ENCODE measurements around the gene GRM4.

The GRM4 gene

GRCh38 chr6:34178357-34179105 is 32.6 kb upstream of the GRM4 start:
- no peak overlapping the region for H3K23ac ChIP-seq (ENCODE audit: low read length in 2 of 2)
- H2BK5ac ChIP-seq (ENCODE audit: low read depth, low read length, poor library complexity, severe bottlenecking): no peak overlapping the region
- H2BK15ac ChIP-seq (ENCODE audit: low read depth, poor library complexity, severe bottlenecking): no peak overlapping the region
- no peak overlapping the region for H2AFZ ChIP-seq (ENCODE audit: low read depth, low read length)
- no peak overlapping the region for H3K27ac ChIP-seq (ENCODE audit: low read length, poor library complexity, severe bottlenecking)
- H3K27me3 ChIP-seq (ENCODE audit: control insufficient read depth in 1 of 2, insufficient read depth in 1 of 2, low read length in 2 of 2): peaks cover 0 to 15% of the 10 kb centered on the region in 2 experiments
- H3K9me3 ChIP-seq (ENCODE audit: control insufficient read depth, low read length): peaks cover 9% of the 10 kb centered on the region
- H3K79me1 ChIP-seq (replicated peaks; ENCODE audit: low read length, poor library complexity, severe bottlenecking): no peaks in the 10 kb centered on the region
- no peak overlapping the region for H2AK5ac ChIP-seq (ENCODE audit: low read length, severe bottlenecking)
- 92% methylated on average over 19 of the region's 19 CpGs for WGBS
- DNase-seq: no peak
- no peak overlapping the region for H3K4ac ChIP-seq (ENCODE audit: low read depth in 1 of 2, low read length in 2 of 2)
- H3K18ac ChIP-seq (ENCODE audit: low read depth in 1 of 2, low read length in 2 of 2): peak overlapping the region in 1 of 2 experiments; percentile 14
- H3K4me2 ChIP-seq (ENCODE audit: low read length, poor library complexity, severe bottlenecking): no peak overlapping the region
- H4K8ac ChIP-seq (ENCODE audit: low read length): no peak overlapping the region
- H3K4me1 ChIP-seq (ENCODE audit: control insufficient read depth, insufficient read depth, low read depth, low read length): peaks cover 3% of the 10 kb centered on the region
- H3K14ac ChIP-seq (ENCODE audit: low read length in 2 of 2): peak overlapping the region in 1 of 2 experiments; percentile 86
- H3K36me3 ChIP-seq (ENCODE audit: control insufficient read depth in 1 of 2, insufficient read depth in 2 of 2, low read depth in 1 of 2, low read length in 2 of 2): no peaks in the 10 kb centered on the region
- no peak overlapping the region for H3K4me3 ChIP-seq (ENCODE audit: insufficient read depth in 1 of 2, low read depth in 1 of 2, low read length in 2 of 2)
- H4K91ac ChIP-seq (ENCODE audit: low read length): no peak overlapping the region
- H2BK12ac ChIP-seq (ENCODE audit: low read length in 2 of 2): no peak overlapping the region
- no peak overlapping the region for H3K9ac ChIP-seq (ENCODE audit: low read length)
- no peak overlapping the region for H2BK120ac ChIP-seq (ENCODE audit: low read depth, low read length)

GRCh38 chr6:34177181-34177591 is 31.3 kb upstream of the GRM4 start:
- H3K27ac ChIP-seq (ENCODE audit: low read length, poor library complexity, severe bottlenecking): no peak overlapping the region
- H3K36me3 ChIP-seq (ENCODE audit: control insufficient read depth in 1 of 2, insufficient read depth in 2 of 2, low read depth in 1 of 2, low read length in 2 of 2): no peaks in the 10 kb centered on the region
- H3K4me2 ChIP-seq (ENCODE audit: low read length, poor library complexity, severe bottlenecking): no peak overlapping the region
- H3K9me3 ChIP-seq (ENCODE audit: control insufficient read depth, low read length): no peaks in the 10 kb centered on the region
- no peak overlapping the region for H4K91ac ChIP-seq (ENCODE audit: low read length)
- H3K4ac ChIP-seq (ENCODE audit: low read depth in 1 of 2, low read length in 2 of 2): no peak overlapping the region
- peaks cover 3% of the 10 kb centered on the region for H3K4me1 ChIP-seq (ENCODE audit: control insufficient read depth, insufficient read depth, low read depth, low read length)
- no peak overlapping the region for H2BK12ac ChIP-seq (ENCODE audit: low read length in 2 of 2)
- H2AFZ ChIP-seq (ENCODE audit: low read depth, low read length): no peak overlapping the region
- no peak overlapping the region for H3K18ac ChIP-seq (ENCODE audit: low read depth in 1 of 2, low read length in 2 of 2)
- H2BK5ac ChIP-seq (ENCODE audit: low read depth, low read length, poor library complexity, severe bottlenecking): no peak overlapping the region
- DNase-seq: no peak
- no peak overlapping the region for H3K4me3 ChIP-seq (ENCODE audit: insufficient read depth in 1 of 2, low read depth in 1 of 2, low read length in 2 of 2)
- H2BK120ac ChIP-seq (ENCODE audit: low read depth, low read length): no peak overlapping the region
- H2AK5ac ChIP-seq (ENCODE audit: low read length, severe bottlenecking): no peak overlapping the region
- H3K27me3 ChIP-seq (ENCODE audit: control insufficient read depth in 1 of 2, insufficient read depth in 1 of 2, low read length in 2 of 2): peaks cover 0 to 15% of the 10 kb centered on the region in 2 experiments
- no peak overlapping the region for H4K8ac ChIP-seq (ENCODE audit: low read length)
- H3K79me1 ChIP-seq (replicated peaks; ENCODE audit: low read length, poor library complexity, severe bottlenecking): no peaks in the 10 kb centered on the region
- WGBS: 92% methylated on average over 5 of the region's 5 CpGs
- no peak overlapping the region for H3K23ac ChIP-seq (ENCODE audit: low read length in 2 of 2)
- H2BK15ac ChIP-seq (ENCODE audit: low read depth, poor library complexity, severe bottlenecking): no peak overlapping the region
- no peak overlapping the region for H3K9ac ChIP-seq (ENCODE audit: low read length)
- no peak overlapping the region for H3K14ac ChIP-seq (ENCODE audit: low read length in 2 of 2)

- 92% methylated on average over 9 of the region's 9 CpGs for WGBS
- H3K18ac ChIP-seq (ENCODE audit: low read depth in 1 of 2, low read length in 2 of 2): no peak overlapping the region
These were observed 30.6 kb upstream of the GRM4 start for GRCh38 chr6:34176261-34177031.

GRCh38 chr6:34174846-34175399 is 29.0 kb upstream of the GRM4 start:
- Histone ChIP-seq H3K79me1 (replicated peaks; ENCODE audit: low read length, poor library complexity, severe bottlenecking) (no peaks in the 10 kb centered on the region), H3K14ac (ENCODE audit: low read length in 2 of 2) (no peak overlapping the region)

More at GRCh38 chr6:34176261-34177031, 30.6 kb upstream of the GRM4 start:
- Histone ChIP-seq H4K91ac (ENCODE audit: low read length) (no peak overlapping the region), H2BK15ac (ENCODE audit: low read depth, poor library complexity, severe bottlenecking) (no peak overlapping the region), H3K4me2 (ENCODE audit: low read length, poor library complexity, severe bottlenecking) (no peak overlapping the region), H3K4me1 (ENCODE audit: control insufficient read depth, insufficient read depth, low read depth, low read length) (peaks cover 3% of the 10 kb centered on the region), H3K4me3 (ENCODE audit: insufficient read depth in 1 of 2, low read depth in 1 of 2, low read length in 2 of 2) (no peak overlapping the region), H4K8ac (ENCODE audit: low read length) (no peak overlapping the region), H3K4ac (ENCODE audit: low read depth in 1 of 2, low read length in 2 of 2) (no peak overlapping the region), H3K36me3 (ENCODE audit: control insufficient read depth in 1 of 2, insufficient read depth in 2 of 2, low read depth in 1 of 2, low read length in 2 of 2) (no peaks in the 10 kb centered on the region), H2BK120ac (ENCODE audit: low read depth, low read length) (no peak overlapping the region), H2BK5ac (ENCODE audit: low read depth, low read length, poor library complexity, severe bottlenecking) (no peak overlapping the region), H2AK5ac (ENCODE audit: low read length, severe bottlenecking) (no peak overlapping the region), H3K23ac (ENCODE audit: low read length in 2 of 2) (no peak overlapping the region), H3K27ac (ENCODE audit: low read length, poor library complexity, severe bottlenecking) (no peak overlapping the region), H2AFZ (ENCODE audit: low read depth, low read length) (no peak overlapping the region), H3K9ac (ENCODE audit: low read length) (no peak overlapping the region), H3K27me3 (ENCODE audit: control insufficient read depth in 1 of 2, insufficient read depth in 1 of 2, low read length in 2 of 2) (peaks cover 0 to 15% of the 10 kb centered on the region in 2 experiments), H3K9me3 (ENCODE audit: control insufficient read depth, low read length) (no peaks in the 10 kb centered on the region), H2BK12ac (ENCODE audit: low read length in 2 of 2) (no peak overlapping the region), H3K14ac (ENCODE audit: low read length in 2 of 2) (no peak overlapping the region), H3K79me1 (replicated peaks; ENCODE audit: low read length, poor library complexity, severe bottlenecking) (no peaks in the 10 kb centered on the region)
- no peak for DNase-seq

More at GRCh38 chr6:34174846-34175399, 29.0 kb upstream of the GRM4 start:
- H3K23ac ChIP-seq (ENCODE audit: low read length in 2 of 2): no peak overlapping the region
- H2BK5ac ChIP-seq (ENCODE audit: low read depth, low read length, poor library complexity, severe bottlenecking): no peak overlapping the region
- H3K4me3 ChIP-seq (ENCODE audit: insufficient read depth in 1 of 2, low read depth in 1 of 2, low read length in 2 of 2): no peak overlapping the region
- H3K9ac ChIP-seq (ENCODE audit: low read length): no peak overlapping the region
- H3K18ac ChIP-seq (ENCODE audit: low read depth in 1 of 2, low read length in 2 of 2): no peak overlapping the region
- no peak overlapping the region for H2BK12ac ChIP-seq (ENCODE audit: low read length in 2 of 2)
- H3K27me3 ChIP-seq (ENCODE audit: control insufficient read depth in 1 of 2, insufficient read depth in 1 of 2, low read length in 2 of 2): peaks cover 0 to 10% of the 10 kb centered on the region in 2 experiments
- H4K8ac ChIP-seq (ENCODE audit: low read length): no peak overlapping the region
- peaks cover 3% of the 10 kb centered on the region for H3K4me1 ChIP-seq (ENCODE audit: control insufficient read depth, insufficient read depth, low read depth, low read length)
- H3K4me2 ChIP-seq (ENCODE audit: low read length, poor library complexity, severe bottlenecking): no peak overlapping the region
- H3K9me3 ChIP-seq (ENCODE audit: control insufficient read depth, low read length): no peaks in the 10 kb centered on the region
- no peaks in the 10 kb centered on the region for H3K36me3 ChIP-seq (ENCODE audit: control insufficient read depth in 1 of 2, insufficient read depth in 2 of 2, low read depth in 1 of 2, low read length in 2 of 2)
- no peak overlapping the region for H4K91ac ChIP-seq (ENCODE audit: low read length)
- H2BK15ac ChIP-seq (ENCODE audit: low read depth, poor library complexity, severe bottlenecking): no peak overlapping the region
- no peak overlapping the region for H2AFZ ChIP-seq (ENCODE audit: low read depth, low read length)
- H3K27ac ChIP-seq (ENCODE audit: low read length, poor library complexity, severe bottlenecking): no peak overlapping the region
- no peak overlapping the region for H2AK5ac ChIP-seq (ENCODE audit: low read length, severe bottlenecking)
- H2BK120ac ChIP-seq (ENCODE audit: low read depth, low read length): no peak overlapping the region
- WGBS: 92% methylated on average over 3 of the region's 3 CpGs
- DNase-seq: no peak
- H3K4ac ChIP-seq (ENCODE audit: low read depth in 1 of 2, low read length in 2 of 2): no peak overlapping the region

Data from mesenchymal stem cell (in vitro differentiated cells and primary cell).